NCI-H187 treated with DMSO at 0.1 percent for 48 hours (cell line): ENCODE data around the gene TSR3.

ENCODE experiments used
- DNase-seq: peaks from one replicate; lab custom pipeline; 2025; lab: John Stamatoyannopoulos, UW

TSR3 gene

GRCh38 chr16:1308036-1308976 is 43.4 kb downstream of the TSR3 start:
- DNase-seq = no peak

- no peak for DNase-seq
Observed at GRCh38 chr16:1306334-1306733, 45.3 kb downstream of the TSR3 start.

- no peak for DNase-seq
Observed at GRCh38 chr16:1305823-1306222, 45.9 kb downstream of the TSR3 start.

- no peak for DNase-seq
Observed at GRCh38 chr16:1301562-1301961, 50.1 kb downstream of the TSR3 start.

GRCh38 chr16:1300664-1301476 is 50.8 kb downstream of the TSR3 start:
- DNase-seq = no peak

GRCh38 chr16:1299868-1300203 is 51.8 kb downstream of the TSR3 start:
- no peak for DNase-seq
